ENCODE results near the gene SESN3.
"Not testable (repeated sequence)": the region's sequence is repeated elsewhere in the genome, so short reads cannot be mapped to it uniquely, and the experiment has no call there.

The SESN3 gene

GRCh38 chr11:95248666-95249467 lies 17.9 kb upstream of the SESN3 start:
- DNase-seq = no peak

DNA sequence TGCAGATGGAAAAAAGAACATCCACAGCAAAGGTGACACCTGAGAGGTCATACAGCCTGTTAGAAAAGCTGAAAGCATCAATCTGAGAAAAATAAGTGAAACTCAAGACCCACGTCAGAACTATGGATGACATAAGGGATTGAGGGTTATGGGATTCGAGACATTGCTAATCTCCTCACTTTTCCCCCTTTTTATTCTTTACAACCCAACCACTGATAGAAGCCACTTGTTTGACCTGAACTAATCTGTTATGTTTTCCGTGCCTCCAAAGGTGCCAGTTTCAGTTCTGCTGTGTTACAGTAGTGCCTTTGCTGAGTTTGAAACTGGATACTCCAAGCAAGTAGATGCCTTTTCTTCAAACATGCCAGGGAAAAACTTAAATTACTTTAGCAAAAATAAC lies 16.9 kb upstream of the SESN3 start:
- no peak for DNase-seq

- DNase-seq = no peak
Measured at GRCh38 chr11:95247127-95247684, 16.2 kb upstream of the SESN3 start.

DNA sequence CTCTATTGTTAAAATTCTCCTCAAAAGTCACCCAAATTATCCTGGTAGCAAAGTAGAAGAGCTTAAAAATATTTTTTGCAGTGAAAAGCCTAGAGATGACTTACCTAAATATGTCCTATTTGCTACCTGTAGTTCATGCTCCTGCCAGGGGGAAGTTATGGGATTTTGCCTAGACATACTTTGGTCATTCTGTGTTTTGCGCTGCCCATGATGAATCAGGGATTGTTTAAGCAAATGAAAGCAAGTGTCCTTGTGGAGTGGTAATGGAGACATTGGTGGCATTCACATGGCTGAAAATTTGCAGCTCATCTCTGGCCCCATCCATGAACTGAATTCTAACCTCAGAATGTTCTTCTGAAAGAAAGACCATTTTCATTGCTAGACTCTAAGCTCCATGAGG lies 14.6 kb upstream of the SESN3 start:
- DNase-seq = no peak

DNA sequence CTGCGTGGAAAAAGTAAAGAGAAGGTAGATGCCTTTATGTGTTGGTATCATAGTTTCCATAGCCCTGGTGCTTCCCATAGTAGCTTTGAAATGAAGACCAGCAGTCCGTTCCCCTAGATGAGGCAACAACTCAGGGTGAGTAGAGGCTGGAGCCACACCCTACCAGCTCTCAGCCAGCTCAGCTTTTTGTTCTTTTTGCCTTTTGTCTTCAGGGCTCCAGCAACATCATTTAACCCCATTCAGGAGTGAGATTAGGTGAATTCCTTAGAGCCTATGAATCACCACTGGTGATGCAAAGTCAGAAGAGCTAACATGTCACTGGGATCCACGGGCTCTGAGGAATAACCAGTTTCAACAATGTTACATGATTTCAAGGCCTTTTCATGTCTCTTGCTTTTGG lies 14.0 kb upstream of the SESN3 start:
- DNase-seq = no peak

DNA sequence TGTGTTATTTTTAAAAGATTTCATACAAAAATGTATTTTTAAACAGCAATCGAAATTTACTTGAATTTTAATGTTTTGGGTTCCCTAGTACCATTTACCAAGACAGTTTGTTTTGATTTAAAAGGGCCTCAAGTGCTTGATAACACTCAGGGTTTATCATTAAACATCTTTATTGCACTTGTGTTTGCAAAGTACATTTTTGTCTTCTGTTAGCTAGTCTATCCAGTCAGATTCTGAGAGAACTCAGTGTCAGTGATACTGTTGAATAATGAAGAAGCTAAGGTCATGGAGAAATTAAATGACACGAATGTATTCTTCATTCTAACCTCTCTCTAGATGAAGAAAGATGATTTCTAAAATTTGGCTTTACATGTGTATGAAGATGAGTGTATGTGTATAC lies 12.7 kb upstream of the SESN3 start:
- DNase-seq = no peak

GRCh38 chr11:95242845-95243605 lies 12.0 kb upstream of the SESN3 start:
- DNase-seq = no peak

GRCh38 chr11:95242091-95242844 lies 11.3 kb upstream of the SESN3 start:
- no peak for DNase-seq

DNA sequence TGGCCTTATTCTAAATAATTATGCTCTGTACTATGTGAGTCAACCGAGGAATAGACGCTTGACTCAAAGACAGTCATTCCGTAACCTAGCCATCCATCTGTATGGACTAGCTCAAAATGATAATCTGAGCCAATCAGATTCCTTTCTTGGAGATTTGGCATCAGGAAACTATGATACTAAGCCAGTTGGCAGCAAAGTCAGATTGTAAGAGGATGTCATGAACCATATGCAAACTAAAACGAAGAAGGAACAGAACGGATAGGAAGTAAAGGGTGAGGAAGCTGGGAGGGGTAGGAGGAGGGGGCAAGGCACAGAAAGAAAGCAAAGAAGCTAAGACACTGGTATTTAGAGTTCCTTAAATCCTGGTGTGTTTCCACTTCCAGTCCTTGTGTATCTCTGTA lies 10.7 kb upstream of the SESN3 start:
- no peak for DNase-seq

- DNase-seq = peak; percentile 35
Measured at GRCh38 chr11:95239871-95240649, 9.1 kb upstream of the SESN3 start.

- DNase-seq = no peak
Measured at GRCh38 chr11:95232666-95233065, 1.7 kb upstream of the SESN3 start.

GRCh38 chr11:95231881-95232605 lies 1.0 kb upstream of the SESN3 start:
- peak; percentile 88 for DNase-seq

DNA sequence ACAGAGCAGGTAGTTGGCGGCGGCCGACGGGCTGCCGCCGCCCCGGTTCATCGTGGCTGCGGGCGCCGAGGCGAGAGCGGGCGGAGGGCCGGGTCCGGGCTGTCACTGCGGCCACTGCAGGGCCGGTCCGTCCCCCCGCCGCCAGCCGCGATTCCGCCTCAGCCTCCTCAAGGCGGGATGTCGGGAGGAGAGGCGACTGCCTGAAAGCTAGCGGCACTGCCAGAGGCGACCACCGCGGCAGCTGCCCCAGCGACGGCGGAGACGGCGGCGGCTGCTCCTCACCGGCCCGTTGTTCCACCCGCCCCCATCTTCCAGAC lies 234 bp downstream of the SESN3 start:
- no peak for DNase-seq

- DNase-seq = peak; percentile 53
Measured at GRCh38 chr11:95229993-95230809, 801 bp downstream of the SESN3 start.

DNA sequence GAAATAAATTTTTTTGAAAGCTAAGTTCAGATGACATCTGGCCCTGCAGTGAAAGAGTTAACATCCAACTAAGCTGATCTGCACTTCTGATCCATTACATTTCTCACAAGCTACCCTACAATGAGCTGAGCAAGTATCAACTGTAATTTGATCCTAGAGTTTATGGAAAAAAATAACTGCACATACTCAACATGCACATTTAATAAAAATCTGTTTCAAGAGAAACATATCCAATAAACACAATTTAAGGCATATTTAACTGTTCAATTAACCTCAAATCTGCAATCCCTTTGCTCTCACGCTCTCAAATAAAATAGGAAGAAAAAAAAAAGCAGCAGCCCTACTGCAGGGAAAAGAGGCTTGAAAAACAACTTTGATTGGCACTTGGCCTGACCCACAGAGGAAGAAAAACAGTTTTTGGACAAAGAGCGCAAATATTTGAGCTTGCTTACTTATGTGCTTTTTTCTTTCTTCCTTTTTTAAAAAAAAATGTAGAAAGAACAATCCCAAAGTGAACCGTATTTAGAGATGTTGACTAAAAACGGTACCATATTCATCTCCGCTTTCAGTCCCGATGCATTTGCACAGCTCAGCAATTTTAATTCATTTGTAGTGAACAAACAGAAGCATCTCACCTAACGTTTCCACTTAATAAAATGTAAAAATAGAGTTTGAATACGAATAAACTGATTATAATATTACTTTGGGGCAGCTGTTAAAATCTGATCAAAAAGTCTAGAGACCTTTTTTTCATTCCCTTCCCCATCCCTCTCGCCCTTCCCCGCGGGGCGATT lies 1.6 kb downstream of the SESN3 start:
- peak; percentile 69 for DNase-seq

DNA sequence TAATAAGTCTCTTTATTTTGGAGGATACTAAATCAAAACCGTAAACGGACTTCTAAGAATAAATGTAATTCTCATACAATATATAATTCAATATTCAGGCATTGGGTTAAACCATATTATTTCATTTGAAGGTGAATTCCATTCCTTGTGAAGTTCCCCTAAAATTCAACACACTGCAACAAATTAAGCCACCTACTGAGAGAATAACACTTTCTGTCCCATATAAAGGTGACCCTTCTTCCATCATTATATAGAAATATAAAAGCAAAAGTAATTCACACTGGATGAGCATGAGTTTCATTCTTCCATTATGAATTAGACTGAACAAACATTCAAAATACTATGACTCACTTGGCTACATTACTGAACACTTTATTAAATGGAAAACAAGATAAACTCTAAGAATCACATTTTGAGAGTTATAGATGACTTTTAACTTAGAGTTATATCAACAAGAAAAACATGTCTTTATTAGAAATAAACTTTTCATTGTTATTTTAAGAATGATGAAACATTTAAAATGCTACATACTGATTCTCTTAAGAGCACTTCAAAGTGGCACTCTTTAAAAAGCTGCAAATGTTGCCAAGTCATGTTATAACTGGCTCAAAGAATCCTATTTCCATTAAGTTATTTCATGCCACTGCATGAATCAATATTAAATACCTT lies 2.8 kb downstream of the SESN3 start:
- DNase-seq = no peak

DNA sequence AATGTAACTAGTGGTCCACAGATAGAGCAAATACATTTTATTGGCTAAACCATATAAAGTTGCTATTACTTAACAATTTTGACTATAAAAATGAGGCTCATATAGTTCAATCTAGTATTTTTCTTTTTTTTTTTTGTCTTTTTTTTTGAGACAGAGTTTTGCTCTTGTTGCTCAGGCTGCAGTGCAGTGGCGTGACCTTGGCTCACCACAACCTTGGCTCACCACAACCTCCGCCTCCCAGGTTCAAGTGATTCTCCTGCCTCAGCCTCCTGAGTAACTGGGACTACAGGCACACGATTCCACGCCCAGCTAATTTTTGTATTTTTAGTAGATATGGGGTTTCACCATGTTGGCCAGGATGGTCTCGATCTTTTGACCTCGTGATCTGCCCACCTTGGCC lies 3.9 kb downstream of the SESN3 start:
- not testable (repeated sequence) for DNase-seq

GRCh38 chr11:95222817-95223216 lies 8.2 kb downstream of the SESN3 start:
- DNase-seq = no peak

DNA sequence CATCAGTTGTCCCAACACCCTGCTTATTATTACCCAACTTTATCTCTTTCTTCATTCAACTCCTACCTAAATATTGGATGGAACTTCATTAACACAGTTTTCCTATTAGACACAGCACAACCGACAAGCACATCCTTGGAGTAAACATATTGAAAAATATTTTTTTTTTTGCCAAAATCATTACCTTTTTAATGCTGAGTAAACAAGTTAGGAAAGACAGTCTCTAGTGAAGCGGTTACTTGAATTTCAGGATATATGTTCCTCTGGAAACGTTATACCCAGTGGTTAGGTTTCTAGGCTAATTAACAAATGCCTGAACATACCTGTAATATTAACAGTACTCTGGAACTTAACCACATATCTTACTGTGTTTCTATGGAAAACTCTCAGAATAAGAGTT lies 11.4 kb downstream of the SESN3 start:
- DNase-seq = no peak

DNA sequence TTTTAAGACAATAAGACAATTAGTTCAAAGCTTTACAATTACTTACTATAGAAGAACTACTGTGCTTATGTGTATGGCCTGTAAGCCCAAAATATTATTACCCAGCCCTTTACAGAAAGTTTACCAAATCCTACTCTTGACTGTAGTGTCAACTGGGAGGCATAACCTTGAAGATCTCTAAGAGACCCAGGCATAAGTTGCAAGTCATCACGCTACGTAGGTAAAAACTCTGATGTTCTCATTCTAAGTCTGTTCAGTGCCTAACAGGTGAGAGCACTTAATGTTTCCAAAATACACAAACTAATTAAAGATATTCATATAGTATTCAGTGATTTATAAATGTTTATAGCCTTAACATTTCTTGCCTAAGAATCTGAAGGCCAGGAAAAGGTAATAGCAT lies 12.9 kb downstream of the SESN3 start:
- DNase-seq = no peak
